Superior temporal gyrus (tissue), 1 donor: ENCODE measurements around the gene LHFPL2.
A peak's percentile ranks its signal among the peaks of the same experiment; 100 is the strongest.

ENCODE experiments used
- DNase-seq: peaks from one replicate; pipeline ENCODE4 v3.0.0-alpha.2; 2016; ENCODE audit errors: extremely low spot score

LHFPL2 gene

DNA sequence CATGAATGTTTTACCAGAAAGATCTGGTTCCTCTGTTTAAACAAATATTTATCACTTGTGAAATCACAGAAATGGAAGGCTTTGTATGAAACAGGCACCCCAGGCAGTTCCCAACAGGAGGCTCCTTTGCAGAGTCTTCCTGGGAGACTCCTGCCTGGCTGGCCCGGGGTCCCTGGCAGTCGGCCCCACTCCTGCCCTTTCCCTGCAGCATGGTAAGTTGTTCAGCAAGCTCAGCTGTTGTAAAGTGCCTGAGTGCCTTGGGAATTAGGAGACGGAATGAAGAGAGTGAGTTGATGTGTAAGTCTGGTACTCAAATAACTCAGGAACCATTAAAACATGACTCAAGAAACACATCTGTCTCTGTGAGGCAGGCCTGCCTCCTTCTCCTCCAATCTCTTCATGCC lies 17.5 kb upstream of the LHFPL2 start:
- no peak for DNase-seq

DNA sequence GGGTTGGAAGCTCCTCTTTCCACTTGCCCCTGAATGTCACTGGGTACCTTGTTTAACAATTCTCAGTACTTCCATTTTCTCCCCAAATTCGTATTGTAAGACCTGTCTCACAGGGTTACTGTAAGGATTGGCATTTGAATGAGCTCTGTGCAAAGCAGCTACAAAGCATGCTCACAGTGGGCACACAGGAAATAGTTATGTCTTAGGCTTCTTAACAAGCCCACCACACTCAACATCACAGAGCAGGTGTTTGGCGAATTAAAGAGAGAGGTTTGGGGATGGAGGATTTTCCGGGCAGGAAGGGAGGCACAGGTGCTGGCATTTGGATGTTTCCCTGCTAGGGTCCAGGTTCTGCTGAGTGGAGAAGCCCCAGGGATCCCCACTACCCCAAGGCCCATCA lies 17.0 kb upstream of the LHFPL2 start:
- no peak for DNase-seq

DNA sequence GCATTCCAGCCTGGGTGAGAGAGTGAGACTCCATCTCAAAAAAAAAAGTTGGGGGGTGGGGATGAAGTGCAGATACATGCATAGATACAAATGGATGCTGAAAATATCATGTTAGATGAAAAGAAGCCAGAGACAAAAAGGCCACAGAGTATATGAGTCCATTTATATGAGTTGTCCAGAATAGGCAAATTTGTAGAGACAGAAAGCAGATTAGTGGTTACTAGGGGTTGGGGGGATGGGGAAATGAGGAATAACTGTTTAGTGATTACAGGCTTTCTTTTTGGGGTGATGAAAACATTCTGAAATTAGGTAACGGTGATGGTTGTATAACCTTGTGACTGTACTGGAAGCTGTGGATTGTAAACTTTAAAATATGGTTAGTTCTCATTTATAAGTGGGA lies 13.8 kb upstream of the LHFPL2 start:
- DNase-seq: no peak

DNA sequence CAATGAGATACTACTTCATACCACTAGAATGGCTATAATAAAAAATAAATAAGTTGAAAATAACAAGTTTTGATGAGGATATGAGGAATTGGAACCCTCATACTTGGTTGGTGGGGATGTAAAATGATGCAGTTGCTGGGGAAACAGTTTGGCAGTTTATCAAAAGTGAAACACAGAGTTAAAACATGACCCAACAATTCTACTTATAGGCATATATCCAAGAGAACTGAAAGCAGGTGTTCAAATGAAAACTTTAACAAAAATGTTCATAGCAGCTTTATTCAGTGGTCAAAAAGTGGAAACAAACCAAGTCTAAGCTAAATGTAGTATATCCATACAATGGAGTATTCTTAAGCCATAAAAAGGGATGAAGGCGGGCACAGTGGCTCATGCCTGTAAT lies 13.1 kb upstream of the LHFPL2 start:
- DNase-seq: no peak

DNA sequence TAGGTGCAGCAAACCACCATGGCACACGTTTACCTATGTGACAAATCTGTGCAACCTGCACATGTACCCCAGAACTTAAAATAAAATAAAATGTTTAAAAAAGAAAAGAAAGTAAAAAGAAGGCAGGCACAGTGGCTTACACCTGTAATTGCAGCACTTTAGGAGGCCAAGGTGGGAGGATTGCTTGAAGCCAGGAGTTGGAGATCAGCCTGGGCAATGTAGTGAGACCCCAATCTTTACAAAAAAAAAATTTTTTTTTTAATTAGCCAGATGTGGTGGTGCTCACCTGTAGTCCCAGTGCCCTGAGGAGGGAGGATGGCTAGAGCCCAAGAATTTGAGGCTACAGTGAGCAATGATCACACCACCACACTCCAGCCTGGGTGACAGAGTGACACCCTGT lies 12.5 kb upstream of the LHFPL2 start:
- no peak for DNase-seq

DNA sequence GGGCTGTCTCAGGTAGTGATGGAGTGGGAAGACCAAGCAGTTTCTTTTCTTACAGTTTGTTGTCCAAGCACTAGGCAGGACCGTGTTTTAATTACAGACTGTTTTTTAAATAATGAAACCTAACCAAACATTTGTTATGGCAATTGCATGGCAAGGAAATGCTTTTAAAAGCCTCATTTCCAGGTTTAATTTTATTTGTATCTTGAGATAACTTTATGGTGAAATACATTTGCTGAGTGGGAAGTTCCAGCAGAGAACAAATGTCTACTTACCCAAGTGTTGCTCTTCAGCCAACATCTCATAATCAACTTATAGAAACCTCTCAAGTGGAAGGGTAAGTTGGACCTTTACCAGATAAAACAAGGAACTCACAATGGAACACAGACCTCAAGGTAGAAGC lies 11.8 kb upstream of the LHFPL2 start:
- no peak for DNase-seq

DNA sequence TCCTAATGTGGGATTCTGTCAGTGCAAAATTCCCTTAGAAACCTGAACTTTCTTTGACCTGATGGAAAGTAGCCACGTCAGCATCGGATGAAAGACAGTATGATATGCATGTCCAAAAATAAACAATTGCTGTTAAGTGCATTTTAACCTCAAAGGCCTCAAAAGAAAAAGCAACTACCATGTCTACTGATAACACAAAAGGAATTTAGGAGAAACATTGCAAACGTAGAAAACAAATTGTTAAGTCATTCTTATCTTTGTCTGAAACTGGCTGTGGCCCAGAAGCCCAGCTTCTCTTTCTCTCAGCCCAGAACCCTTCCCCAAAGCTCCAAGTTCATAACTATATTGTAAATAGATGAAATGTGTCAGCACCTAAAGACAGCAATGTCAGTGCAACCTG lies 11.1 kb upstream of the LHFPL2 start:
- DNase-seq: no peak

DNA sequence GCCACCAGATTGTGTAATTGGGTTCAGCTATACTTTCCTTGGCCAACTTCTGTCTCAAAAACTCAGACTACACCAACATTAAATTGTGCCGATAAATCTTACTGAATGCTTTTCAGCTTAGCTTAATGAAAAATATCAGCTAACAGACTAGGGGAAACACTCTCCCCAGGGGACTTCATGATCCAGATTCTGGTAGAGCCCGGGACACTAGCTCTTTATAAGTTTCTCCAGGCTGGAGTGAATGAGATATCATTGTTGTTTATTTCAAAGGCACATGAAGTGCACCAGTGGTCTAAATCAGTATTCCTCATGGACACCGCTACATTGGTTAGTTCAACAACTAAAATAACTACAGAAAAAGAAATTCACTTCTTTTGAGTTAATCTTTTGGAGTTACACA lies 10.5 kb upstream of the LHFPL2 start:
- no peak for DNase-seq

DNA sequence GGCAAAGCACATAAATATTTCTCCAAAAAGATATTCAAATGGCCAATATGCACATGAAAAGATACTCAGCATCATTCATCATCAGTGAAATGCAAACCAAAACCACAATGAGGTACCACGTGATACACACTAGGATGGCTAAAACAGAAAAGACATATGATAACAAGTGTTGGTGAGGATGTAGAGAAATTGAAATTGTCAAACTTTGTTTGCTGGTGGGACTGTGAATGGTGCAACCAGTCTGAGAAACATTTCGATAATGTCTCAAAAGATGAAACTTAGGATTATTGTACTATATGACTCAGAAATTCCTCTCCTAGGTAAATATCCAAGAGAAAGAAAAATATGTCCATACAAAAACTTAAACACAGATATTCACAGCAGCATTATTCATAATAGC lies 8.6 kb upstream of the LHFPL2 start:
- no peak for DNase-seq

DNA sequence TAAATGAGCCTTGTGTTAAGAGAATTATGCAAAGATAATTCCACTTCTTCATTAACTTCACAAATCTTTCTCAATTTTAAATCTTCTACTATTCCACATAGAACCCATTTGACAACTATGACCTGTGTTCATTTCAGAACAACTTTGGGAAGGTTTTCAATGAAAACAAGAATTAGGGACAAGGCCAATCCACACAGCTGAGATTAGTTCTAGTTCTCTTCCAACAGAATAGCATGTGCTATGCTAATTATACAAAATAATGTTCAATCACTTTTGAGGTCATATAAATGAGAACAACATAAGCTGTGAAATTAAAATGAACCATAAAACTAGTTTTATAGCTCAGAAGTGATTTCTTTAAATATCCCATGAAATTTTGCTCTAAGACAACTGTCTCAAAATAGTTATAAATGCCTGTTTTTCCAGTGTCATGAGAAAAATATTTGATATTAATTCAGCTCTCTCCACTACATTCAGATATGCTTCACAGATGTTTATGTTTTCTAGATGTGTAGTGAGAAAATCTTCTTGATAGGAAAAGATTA lies 7.2 kb upstream of the LHFPL2 start:
- DNase-seq: no peak

DNA sequence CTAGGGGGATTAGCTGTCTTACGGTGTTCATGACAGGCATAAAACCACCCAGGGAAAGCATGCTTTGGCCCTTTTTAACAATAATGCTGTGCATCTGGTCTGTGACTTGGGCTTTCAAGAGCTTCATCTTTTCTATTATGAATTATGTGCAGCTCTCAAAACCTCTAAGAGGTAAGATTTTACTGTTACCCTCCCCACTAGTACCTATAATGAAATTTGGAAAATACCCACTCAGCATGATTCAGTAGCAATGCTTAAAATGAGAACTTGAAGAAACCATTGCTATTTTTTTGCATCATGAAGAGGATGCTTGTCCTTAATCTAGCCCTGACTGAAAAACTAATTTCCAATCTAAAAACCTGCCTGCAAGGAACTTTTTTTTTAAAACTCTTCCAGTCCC lies 5.8 kb upstream of the LHFPL2 start:
- no peak for DNase-seq

DNA sequence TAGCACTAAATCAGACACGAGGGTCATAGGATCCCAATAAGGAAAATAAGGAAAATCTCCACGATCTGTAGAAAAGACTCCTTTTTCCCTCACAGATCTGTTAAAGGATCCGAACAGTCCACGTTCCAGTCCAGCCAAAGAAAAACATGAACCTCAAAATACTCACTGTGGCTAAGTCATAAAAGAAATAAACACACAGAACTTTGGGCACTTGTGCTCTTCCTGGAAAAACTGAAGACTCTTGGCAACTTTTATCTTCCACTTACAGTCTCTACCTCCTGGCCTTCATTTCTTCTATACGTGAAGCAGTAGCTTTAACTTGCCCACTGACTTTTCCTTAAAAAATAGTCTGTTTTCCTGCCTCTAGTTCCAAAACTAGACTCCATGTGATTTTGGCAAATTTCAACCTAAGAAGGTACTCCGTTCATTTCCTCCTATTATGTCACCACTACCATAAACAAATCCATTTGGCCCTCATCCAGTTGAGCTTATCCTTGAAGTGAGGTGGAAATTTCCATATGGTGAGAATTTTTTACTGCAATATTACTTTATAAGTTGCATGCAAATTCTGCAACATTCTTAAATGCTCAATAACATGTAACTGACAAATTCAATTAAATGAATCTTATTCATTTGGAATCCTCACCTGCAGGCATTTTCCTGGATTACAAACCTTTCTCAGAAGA lies 5.3 kb upstream of the LHFPL2 start:
- DNase-seq: no peak

DNA sequence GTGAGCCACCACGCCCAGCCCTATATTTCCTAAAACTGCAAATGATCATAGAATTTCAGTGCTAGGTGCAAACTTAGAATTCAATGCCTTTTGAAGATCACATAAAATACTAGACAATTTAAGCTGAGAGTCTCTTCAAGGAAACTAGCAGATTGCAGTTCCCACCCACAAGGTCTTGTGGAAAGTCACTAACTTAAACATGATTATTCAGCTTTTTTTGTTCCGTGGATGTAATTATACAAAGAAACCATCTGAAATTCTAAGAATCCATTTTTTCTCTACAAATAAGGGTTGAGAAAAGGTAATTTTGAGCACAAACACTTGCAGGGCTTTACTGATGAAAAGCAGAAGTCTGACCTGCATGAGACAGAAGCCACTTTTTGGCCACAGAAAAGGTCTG lies 4.5 kb upstream of the LHFPL2 start:
- no peak for DNase-seq

DNA sequence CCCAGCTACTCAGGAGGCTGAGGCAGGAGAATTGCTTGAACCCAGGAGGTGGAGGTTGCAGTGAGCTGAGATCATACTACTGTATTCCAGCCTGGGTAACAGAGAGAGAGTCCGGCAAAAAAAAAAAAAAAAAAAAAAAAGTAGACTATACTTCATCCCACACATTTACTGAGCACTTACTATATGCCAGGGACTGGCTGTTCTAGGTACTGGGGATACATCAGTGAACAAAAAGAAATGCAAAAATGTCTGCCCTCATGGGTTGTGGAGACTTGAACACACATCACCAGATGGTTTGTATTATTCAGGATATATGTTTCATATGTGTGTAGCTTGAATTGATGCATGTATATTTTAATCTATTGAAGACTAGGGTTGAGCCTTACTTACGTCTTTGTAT lies 2.9 kb upstream of the LHFPL2 start:
- no peak for DNase-seq

DNA sequence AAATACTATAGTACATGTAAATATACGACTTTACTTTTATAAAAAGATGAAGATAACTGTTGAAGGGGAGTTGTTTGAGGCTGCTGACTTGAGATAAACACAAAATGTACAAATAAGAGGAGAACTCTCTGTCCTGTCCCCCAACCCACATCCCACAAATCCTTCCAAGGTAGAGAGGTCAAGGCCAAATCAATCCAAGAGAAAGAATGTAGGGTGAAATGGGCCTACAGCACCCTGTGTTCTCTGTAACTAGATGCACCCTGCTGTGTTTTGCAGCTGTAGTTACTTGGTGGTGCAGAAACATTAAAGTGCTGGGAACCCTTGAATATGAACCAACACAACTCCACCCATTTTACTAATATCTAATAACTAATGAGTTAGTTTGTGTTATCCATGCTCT lies 2.0 kb upstream of the LHFPL2 start:
- DNase-seq: no peak

DNA sequence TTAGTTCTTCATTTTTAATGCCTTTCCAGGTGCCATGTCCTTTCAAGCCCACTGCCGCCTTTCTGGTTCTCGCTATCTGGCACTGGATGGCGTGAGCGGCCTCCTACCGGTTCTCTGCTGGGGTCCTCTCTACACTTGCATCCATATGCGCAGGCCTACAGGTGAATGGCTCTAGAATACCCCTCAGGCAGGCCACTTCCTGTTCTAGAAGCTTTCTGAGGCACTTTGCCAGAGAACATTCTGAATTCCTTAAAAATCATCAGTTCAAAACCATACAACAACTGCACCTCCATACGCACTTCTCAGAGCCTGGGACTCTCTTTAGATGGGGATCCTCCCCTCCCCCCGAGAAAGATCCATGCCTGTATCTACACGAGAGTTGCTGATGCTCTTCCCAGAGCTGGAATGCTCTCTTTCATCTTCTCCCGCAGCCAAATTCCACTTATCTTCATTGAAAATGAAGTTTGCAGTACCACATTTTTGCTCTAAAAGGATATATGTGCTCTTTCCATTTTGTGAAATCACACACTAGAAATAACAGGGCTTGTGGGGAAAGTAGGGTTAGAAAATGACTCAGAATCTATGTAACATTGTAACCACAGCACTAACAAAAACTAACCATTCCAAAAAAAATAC lies 1.4 kb upstream of the LHFPL2 start:
- DNase-seq: no peak

DNA sequence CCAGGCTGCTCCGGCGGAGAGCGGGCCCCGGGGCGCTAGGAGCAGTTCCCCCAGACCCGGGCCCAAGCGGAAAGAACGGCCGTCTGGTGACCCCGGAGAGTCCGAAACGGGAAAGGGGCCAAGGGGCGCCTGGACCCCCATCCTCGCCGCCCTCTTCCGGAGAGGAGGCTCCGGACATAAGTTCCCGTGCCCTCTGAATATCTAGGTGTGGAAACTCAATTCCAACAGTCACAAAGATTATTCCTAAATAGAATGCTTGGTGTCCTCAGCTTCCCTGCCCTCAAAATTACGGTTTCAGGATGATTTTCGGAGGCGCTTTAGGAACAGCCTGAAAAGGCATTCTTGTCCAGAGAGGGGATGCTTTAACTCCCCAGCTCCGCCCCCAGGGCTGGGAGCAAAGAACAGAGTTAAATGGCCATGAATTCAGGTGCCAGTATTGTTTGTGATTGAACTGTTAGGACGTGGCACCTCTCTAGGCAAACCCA lies 681 bp upstream of the LHFPL2 start:
- DNase-seq: no peak

DNA sequence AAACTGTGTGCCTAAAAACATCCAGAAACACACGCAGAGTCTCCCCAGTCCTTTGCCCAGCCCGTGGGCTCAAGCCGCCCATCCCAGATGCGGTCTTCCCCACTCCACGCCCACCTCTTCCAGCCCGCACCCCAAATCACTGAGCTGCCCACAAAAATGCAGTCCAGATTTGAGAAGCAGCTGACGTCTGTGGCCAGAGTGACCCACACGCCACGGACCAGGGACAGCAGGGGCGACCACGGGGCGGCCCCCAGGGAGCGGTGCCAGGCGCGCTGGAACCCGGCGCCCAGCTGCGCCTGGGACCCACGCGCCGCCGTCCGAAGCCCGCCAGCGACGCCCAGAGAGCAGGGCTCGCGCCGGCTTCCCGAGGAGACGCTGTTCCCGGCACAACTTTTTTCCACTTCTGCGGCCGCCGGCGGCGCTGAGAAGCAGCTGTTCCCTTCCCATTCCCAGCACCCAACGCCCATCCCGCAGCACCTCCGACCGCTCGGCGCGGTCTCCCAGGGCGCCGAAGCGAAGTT lies 674 bp downstream of the LHFPL2 start:
- DNase-seq: peak; percentile 51

DNA sequence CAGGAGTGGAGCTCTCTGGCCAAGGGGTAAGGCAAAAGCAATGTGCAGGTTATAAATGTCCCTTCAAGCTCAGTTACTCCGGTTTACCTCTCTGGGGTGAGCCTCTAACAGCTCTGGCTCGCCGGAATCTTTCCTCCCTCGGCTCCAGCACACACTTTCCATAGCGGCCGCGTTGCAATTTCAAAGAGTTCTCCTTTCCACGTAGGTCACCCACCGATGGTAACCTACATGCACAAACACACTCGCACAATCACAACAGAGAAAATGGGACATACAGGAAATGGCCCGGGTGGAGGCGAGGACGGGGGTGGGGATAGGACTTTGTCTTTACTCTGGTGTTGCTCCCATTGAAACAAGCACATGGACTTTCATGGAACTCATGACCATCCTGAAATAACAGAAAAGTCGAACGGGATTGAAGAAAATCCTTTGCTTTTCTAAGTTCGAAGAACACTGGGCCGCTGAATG lies 1.2 kb downstream of the LHFPL2 start:
- no peak for DNase-seq

DNA sequence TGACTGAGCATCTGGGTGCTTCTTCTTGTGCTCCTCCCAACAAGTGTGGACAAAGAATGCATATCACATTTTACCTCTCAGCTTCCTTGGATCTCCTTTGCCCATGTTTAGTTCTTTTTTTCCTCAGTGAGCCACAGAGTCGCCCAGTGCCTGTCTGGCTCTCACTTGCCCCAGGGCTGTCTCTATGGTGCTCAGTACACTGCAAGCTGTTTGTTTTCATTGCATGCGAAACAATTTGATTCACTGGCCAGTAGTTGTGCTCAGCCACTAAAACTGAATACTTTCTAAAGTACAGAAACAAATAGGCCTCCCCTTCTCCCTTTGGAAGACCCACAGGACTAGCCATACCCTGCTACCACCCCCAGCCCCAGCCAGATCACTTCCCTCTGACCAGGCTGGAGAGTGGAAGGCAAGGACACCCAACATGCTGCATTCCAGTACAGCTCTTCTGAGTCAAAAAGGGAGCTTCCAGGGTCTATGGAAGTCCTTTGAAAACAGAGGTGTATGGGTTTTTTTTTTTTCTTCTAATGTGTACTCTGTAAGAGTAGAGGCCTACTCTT lies 3.8 kb downstream of the LHFPL2 start:
- no peak for DNase-seq

DNA sequence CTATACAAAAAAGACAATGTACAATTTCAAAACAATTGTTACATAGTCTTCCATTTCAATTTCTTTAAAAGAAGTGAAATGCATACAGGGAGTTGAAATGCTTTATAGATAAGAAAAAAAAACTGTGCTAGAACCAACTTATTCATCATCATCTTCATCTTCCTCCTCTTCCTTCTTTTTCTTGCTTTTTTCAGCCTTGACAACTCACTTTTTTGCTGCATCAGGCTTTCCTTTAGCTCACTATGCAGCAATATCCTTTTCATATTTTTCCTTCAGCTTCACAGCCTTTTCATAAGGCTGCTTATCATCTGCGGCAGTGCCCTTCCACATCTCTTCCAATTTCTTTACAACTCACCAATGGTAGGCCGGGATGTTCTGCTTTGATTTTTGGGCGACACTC lies 4.4 kb downstream of the LHFPL2 start:
- DNase-seq: no peak

DNA sequence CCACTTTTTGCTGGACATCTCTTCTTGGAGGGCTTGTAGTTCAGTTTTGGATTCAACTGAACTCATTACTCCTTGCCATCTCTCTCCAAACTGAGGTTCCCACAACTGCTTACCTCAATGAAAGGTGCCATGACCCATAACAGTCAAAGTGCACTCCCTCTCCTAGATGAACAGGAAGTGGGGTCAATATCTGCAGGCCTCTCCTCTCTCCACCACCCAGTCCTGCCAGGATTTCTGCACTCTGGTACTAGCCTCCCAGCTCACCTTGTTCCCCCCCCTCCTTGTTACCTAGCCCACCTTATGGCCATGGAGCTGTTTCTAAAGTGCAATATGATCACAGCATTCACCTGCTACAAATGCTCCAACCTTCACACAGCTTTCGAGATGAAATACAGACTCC lies 5.9 kb downstream of the LHFPL2 start:
- no peak for DNase-seq
